CD4-positive, alpha-beta T cell treated with Interleukin-15 for 4 hours (primary cell): ENCODE results near the gene ATP7B.

Source experiments
- DNase-seq: peaks from one replicate; pipeline ENCODE4 v3.0.0-alpha.2; 2020; ENCODE audit warnings: low spot score

Gene ATP7B

GRCh38 chr13:51978796-51979556 is 32.3 kb downstream of the ATP7B start:
- DNase-seq = no peak

- DNase-seq = no peak
These were observed 33.6 kb downstream of the ATP7B start for GRCh38 chr13:51977625-51978024.

GRCh38 chr13:51976890-51977289 is 34.4 kb downstream of the ATP7B start:
- DNase-seq = no peak

- DNase-seq = no peak
These were observed 34.8 kb downstream of the ATP7B start for GRCh38 chr13:51976423-51976822.

- no peak for DNase-seq
These were observed 36.8 kb downstream of the ATP7B start for GRCh38 chr13:51974482-51974881.

GRCh38 chr13:51971520-51972426 is 39.5 kb downstream of the ATP7B start:
- no peak for DNase-seq

- no peak for DNase-seq
These were observed 40.9 kb downstream of the ATP7B start for GRCh38 chr13:51970349-51970748.

GRCh38 chr13:51967482-51968446 is 43.5 kb downstream of the ATP7B start:
- no peak for DNase-seq

GRCh38 chr13:51966186-51966585 is 45.1 kb downstream of the ATP7B start:
- no peak for DNase-seq

- DNase-seq = no peak
These were observed 49.5 kb downstream of the ATP7B start for GRCh38 chr13:51961493-51962403.

GRCh38 chr13:51960766-51961165 is 50.5 kb downstream of the ATP7B start:
- no peak for DNase-seq

- no peak for DNase-seq
These were observed 51.5 kb downstream of the ATP7B start for GRCh38 chr13:51959773-51960172.

GRCh38 chr13:51958217-51958547 is 53.1 kb downstream of the ATP7B start:
- DNase-seq = no peak

GRCh38 chr13:51957377-51958216 is 53.7 kb downstream of the ATP7B start:
- no peak for DNase-seq

- no peak for DNase-seq
These were observed 54.5 kb downstream of the ATP7B start for GRCh38 chr13:51956717-51957116.

GRCh38 chr13:51955816-51956603 is 55.2 kb downstream of the ATP7B start:
- no peak for DNase-seq

- DNase-seq = no peak
These were observed 55.9 kb downstream of the ATP7B start for GRCh38 chr13:51955281-51955771.

GRCh38 chr13:51953347-51954195 is 57.7 kb downstream of the ATP7B start:
- no peak for DNase-seq
